ENCODE results near the gene NCKAP5. TPM values are rescaled to one million over a fixed set of nuclear protein-coding genes. Genes with fewer than 3 reads are reported as not detected.

The NCKAP5 gene
- total RNA-seq (2016; rRNA removed; fragmentation: Illumina TruSeq; extraction: Trizol): not detected in 2 replicates
- total RNA-seq (2016; cell fraction: cytosol; rRNA removed; fragmentation: Illumina TruSeq; extraction: Trizol; ENCODE audit: low read depth): not detected in 2 replicates
- not detected in 2 replicates for total RNA-seq (2016; cell fraction: insoluble cytoplasmic fraction; rRNA removed; fragmentation: Illumina TruSeq; extraction: Trizol)
- not detected in 2 replicates for total RNA-seq (2016; cell fraction: membrane; rRNA removed; fragmentation: Illumina TruSeq; extraction: Trizol)
- not detected in 2 replicates for total RNA-seq (2016; cell fraction: nucleus; rRNA removed; fragmentation: Illumina TruSeq; extraction: Trizol)
- 0.01 and 0.04 TPM in 2 replicates for polyA plus RNA-seq (2011; rRNA removed)
- polyA plus RNA-seq (2011; cell fraction: cytosol; rRNA removed): 0.01 TPM in 1 of 2 replicates, not detected in the other
- 0.02 TPM in 1 of 2 replicates, not detected in the other for polyA plus RNA-seq (2011; cell fraction: nucleus; rRNA removed)
- polyA plus RNA-seq (2012): not detected in 2 replicates
- not detected in 2 replicates for polyA plus RNA-seq (2016; cell fraction: cytosol; fragmentation: Illumina TruSeq; extraction: Trizol; ENCODE audit: low read depth)
- polyA plus RNA-seq (2016; cell fraction: insoluble cytoplasmic fraction; fragmentation: Illumina TruSeq; extraction: Trizol; ENCODE audit: low read depth): not detected in 2 replicates
- not detected in 2 replicates for polyA plus RNA-seq (2016; cell fraction: membrane; fragmentation: Illumina TruSeq; extraction: Trizol; ENCODE audit: low read depth)
- not detected in 2 replicates for polyA plus RNA-seq (2016; cell fraction: nucleus; fragmentation: Illumina TruSeq; extraction: Trizol; ENCODE audit: insufficient read depth, low read depth)
- 0.06 and 5.5 TPM in 2 replicates for polyA minus RNA-seq (2011; rRNA and poly(A)+ RNA removed; ENCODE audit: low replicate concordance)
- not detected in 2 replicates for polyA minus RNA-seq (2011; cell fraction: cytosol; rRNA and poly(A)+ RNA removed)
- polyA minus RNA-seq (2011; cell fraction: nucleus; rRNA and poly(A)+ RNA removed): 0.13 and 0.75 TPM in 2 replicates
- Bru-seq, nascent RNA: percentile 9 among the genes with signal in this experiment
- percentile 6 among the genes with signal in this experiment for BruChase-seq, experiment 1, labeled RNA remaining after a 6-hour chase
- percentile 8 among the genes with signal in this experiment for BruChase-seq, experiment 2, labeled RNA remaining after a 2-hour chase
- long read RNA-seq, experiment 1: 0 reads
- long read RNA-seq, experiment 2: 0 reads

DNA sequence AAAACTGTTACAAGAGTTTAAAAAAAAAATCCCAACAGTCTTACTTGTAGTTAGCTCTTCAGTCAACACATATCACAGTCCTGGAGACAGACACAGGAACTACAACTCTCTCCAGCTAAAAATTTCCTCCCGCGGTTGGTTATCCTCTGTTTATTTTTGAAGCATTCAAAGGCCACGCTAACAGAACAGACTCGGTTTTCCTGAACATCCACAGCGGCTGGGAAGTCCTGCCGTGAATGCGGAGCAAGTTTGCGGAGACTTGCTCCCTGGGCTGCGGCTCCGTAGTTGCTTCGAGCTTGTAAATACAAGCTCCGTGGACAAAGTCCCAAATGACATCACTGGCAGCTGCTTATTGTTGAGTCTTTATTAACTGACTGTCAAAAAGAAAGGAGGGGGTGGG is at the start of gene NCKAP5:
TSS of gene NCKAP5 (minus strand) at position 292 of the 400 bp plus-strand sequence. CDS start 50,937 bp downstream, outside the sequence.
- no peak within 1 kb of the TSS for H3K27ac ChIP-seq (ENCODE audit: extremely low read length, insufficient read depth, low read length)
- no peak for TF ChIP-seq PITX1 (CRISPR knock-in tag; IDR thresholded peaks at IDR 0.05)
- no peak for TF ChIP-seq SCMH1 (CRISPR knock-in tag; IDR thresholded peaks at IDR 0.05; ENCODE audit: borderline replicate concordance)
- TF ChIP-seq, protein P1, sequence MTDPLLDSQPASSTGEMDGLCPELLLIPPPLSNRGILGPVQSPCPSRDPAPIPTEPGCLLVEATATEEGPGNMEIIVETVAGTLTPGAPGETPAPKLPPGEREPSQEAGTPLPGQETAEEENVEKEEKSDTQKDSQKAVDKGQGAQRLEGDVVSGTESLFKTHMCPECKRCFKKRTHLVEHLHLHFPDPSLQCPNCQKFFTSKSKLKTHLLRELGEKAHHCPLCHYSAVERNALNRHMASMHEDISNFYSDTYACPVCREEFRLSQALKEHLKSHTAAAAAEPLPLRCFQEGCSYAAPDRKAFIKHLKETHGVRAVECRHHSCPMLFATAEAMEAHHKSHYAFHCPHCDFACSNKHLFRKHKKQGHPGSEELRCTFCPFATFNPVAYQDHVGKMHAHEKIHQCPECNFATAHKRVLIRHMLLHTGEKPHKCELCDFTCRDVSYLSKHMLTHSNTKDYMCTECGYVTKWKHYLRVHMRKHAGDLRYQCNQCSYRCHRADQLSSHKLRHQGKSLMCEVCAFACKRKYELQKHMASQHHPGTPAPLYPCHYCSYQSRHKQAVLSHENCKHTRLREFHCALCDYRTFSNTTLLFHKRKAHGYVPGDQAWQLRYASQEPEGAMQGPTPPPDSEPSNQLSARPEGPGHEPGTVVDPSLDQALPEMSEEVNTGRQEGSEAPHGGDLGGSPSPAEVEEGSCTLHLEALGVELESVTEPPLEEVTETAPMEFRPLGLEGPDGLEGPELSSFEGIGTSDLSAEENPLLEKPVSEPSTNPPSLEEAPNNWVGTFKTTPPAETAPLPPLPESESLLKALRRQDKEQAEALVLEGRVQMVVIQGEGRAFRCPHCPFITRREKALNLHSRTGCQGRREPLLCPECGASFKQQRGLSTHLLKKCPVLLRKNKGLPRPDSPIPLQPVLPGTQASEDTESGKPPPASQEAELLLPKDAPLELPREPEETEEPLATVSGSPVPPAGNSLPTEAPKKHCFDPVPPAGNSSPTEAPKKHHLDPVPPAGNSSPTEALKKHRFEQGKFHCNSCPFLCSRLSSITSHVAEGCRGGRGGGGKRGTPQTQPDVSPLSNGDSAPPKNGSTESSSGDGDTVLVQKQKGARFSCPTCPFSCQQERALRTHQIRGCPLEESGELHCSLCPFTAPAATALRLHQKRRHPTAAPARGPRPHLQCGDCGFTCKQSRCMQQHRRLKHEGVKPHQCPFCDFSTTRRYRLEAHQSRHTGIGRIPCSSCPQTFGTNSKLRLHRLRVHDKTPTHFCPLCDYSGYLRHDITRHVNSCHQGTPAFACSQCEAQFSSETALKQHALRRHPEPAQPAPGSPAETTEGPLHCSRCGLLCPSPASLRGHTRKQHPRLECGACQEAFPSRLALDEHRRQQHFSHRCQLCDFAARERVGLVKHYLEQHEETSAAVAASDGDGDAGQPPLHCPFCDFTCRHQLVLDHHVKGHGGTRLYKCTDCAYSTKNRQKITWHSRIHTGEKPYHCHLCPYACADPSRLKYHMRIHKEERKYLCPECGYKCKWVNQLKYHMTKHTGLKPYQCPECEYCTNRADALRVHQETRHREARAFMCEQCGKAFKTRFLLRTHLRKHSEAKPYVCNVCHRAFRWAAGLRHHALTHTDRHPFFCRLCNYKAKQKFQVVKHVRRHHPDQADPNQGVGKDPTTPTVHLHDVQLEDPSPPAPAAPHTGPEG (CRISPR knock-in tag; IDR thresholded peaks at IDR 0.05): no peak
- TF ChIP-seq SP1 (IDR thresholded peaks at IDR 0.05): no peak
- TF ChIP-seq SP1 (CRISPR knock-in tag; IDR thresholded peaks at IDR 0.05): no peak
- TF ChIP-seq ZNF761 (CRISPR knock-in tag; conservative IDR thresholded peaks at IDR 0.05): no peak
- no peak for TF ChIP-seq ZNF143 (CRISPR knock-in tag; IDR thresholded peaks at IDR 0.05)
- no peak for TF ChIP-seq SMAD1 (CRISPR knock-in tag; IDR thresholded peaks at IDR 0.05; ENCODE audit: borderline replicate concordance, low read depth)
- TF ChIP-seq, protein P2, sequence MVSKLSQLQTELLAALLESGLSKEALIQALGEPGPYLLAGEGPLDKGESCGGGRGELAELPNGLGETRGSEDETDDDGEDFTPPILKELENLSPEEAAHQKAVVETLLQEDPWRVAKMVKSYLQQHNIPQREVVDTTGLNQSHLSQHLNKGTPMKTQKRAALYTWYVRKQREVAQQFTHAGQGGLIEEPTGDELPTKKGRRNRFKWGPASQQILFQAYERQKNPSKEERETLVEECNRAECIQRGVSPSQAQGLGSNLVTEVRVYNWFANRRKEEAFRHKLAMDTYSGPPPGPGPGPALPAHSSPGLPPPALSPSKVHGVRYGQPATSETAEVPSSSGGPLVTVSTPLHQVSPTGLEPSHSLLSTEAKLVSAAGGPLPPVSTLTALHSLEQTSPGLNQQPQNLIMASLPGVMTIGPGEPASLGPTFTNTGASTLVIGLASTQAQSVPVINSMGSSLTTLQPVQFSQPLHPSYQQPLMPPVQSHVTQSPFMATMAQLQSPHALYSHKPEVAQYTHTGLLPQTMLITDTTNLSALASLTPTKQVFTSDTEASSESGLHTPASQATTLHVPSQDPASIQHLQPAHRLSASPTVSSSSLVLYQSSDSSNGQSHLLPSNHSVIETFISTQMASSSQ (IDR thresholded peaks at IDR 0.05; ENCODE audit: low read depth): no peak
- TF ChIP-seq, protein P2 (CRISPR knock-in tag; IDR thresholded peaks at IDR 0.05; ENCODE audit: borderline replicate concordance): no peak
- no peak for TF ChIP-seq GABPA (IDR thresholded peaks at IDR 0.05; ENCODE audit: low read depth, low read length)
- TF ChIP-seq GABPA (CRISPR knock-in tag; IDR thresholded peaks at IDR 0.05; ENCODE audit: low read depth): no peak

More for the DNA sequence above, at the start of gene NCKAP5:
- ChIA-PET CTCF (ENCODE audit: low intra/inter-chr PET ratio, low total read pairs) (no interaction called here), POLR2A (no interaction called here)
- BruUV-seq (replicated peaks): no TSS peak
- H3K36me3 ChIP-seq (replicated peaks in 1 of 2; ENCODE audit: control insufficient read depth in 1 of 2, insufficient read depth in 2 of 2, low read length in 2 of 2): no peaks in the 10 kb centered on the region
- H3K27me3 ChIP-seq (ENCODE audit: control insufficient read depth in 1 of 2, insufficient read depth in 2 of 2, low read length in 2 of 2): peaks cover 0 to 5% of the 10 kb centered on the region in 2 experiments; a peak in 2 of 5 replicates
- H2AFZ ChIP-seq (ENCODE audit: low read length): no peak within 1 kb of the TSS
- intact Hi-C loops (cut with micrococcal nuclease; ENCODE audit: unreplicated experiment) (no loop called here), in situ Hi-C loops (cut with HindIII; ENCODE audit: extremely low pct_ligation_motif_present, low pct_unique_long_range_greater_than_20kb) (no loop called here)
- FAIRE-seq: no peak
- H3K4me3 ChIP-seq (replicated peaks in 1 of 3; ENCODE audit: insufficient read depth in 1 of 3, low read depth in 2 of 3, low read length in 3 of 3): no peak within 1 kb of the TSS
- H3K9ac ChIP-seq (ENCODE audit: insufficient read depth, low read depth, low read length): no peak within 1 kb of the TSS
- H4K20me1 ChIP-seq (ENCODE audit: insufficient read depth, low read length): no peaks in the 10 kb centered on the region
- H3K9me3 ChIP-seq (ENCODE audit: low read length): no peaks in the 10 kb centered on the region
- 2% methylated on average over 12 of the region's 12 CpGs for WGBS (ENCODE audit: low lambda C conversion rate)
- H3K4me2 ChIP-seq (ENCODE audit: low read depth, low read length): 0 out of 2 replicates have a peak within 1 kb of the TSS, but pooled peaks have one; percentile 6
- H3K4me1 ChIP-seq (ENCODE audit: insufficient read depth, low read length): peaks cover 8% of the 10 kb centered on the region; the same call in 1 of the 2 replicates
- peak; percentile 60 for ATAC-seq
- no peak for DNase-seq (ENCODE audit: low spot score)
- H3K79me2 ChIP-seq (ENCODE audit: insufficient read depth, low read length): no peaks in the 10 kb centered on the region

Measured in HepG2 (cell line).